Caco-2 (cell line): Measurements from ENCODE around the gene GRAPL. TPM values are rescaled to one million over a fixed set of nuclear protein-coding genes. Genes with fewer than 3 reads are reported as not detected.
"Not testable (repeated sequence)": the region's sequence is repeated elsewhere in the genome, so short reads cannot be mapped to it uniquely, and the experiment has no call there.

ENCODE experiments used
- BruUV-seq: library from RNA; stranded (reverse); fragments of 400-500 nt; replicated peaks from 2 replicates; lab custom pipeline; 2021; lab: Mats Ljungman, UMichigan
- CTCF ChIA-PET: fragments of 300-600 bp; sonication (Branson Sonifier 250); formaldehyde crosslinking; loops from one replicate; lab custom pipeline; 2022; ENCODE audit warnings: antibody characterized with exemption; lab: Charles Lee
- POLR2A ChIA-PET: fragments of 300-600 bp; sonication (Branson Sonifier 250); formaldehyde crosslinking; loops from one replicate; lab custom pipeline; 2022; ENCODE audit warnings: antibody characterized with exemption; lab: Charles Lee
- DNase-seq, 2 experiments: peaks; one replicate each; pipeline versions ENCODE4 v3.0.0 to v3.0.0-alpha.2; 2020 to 2022
- H3K27me3 ChIP-seq: replicated peaks from 2 replicates; pipeline ENCODE4 v1.6.0; 2011; ENCODE audit warnings: low read length; ENCODE audit not compliant: control insufficient read depth, insufficient read depth
- H3K36me3 ChIP-seq: 2 replicates; pipeline ENCODE4 v1.5.1; 2011; ENCODE audit warnings: low read length; ENCODE audit not compliant: control insufficient read depth, insufficient read depth
- H3K4me1 ChIP-seq: fragments of 250-450 bp; sonication (Bioruptor Pico); 2 replicates; pipeline ENCODE4 v1.5.1; 2020; ENCODE audit warnings: mild to moderate bottlenecking
- H3K4me3 ChIP-seq: 2 replicates; pipeline ENCODE4 v1.5.1; 2011; ENCODE audit warnings: low read depth, mild to moderate bottlenecking, control low read depth, low read length
- H3K9me3 ChIP-seq: fragments of 250-450 bp; sonication (Bioruptor Pico); 2 replicates; pipeline ENCODE4 v1.5.1; 2020; ENCODE audit warnings: mild to moderate bottlenecking, moderate library complexity
- H3K27ac Mint-ChIP-seq: one replicate; pipeline ENCODE4 v1.8.0; 2022; ENCODE audit warnings: mixed read lengths; ENCODE audit not compliant: unreplicated experiment
- H3K27me3 Mint-ChIP-seq: one replicate; pipeline ENCODE4 v1.8.0; 2022; ENCODE audit warnings: mixed read lengths; ENCODE audit not compliant: insufficient read depth, unreplicated experiment
- H3K36me3 Mint-ChIP-seq: one replicate; pipeline ENCODE4 v1.8.0; 2022; ENCODE audit warnings: mild to moderate bottlenecking, mixed read lengths; ENCODE audit not compliant: insufficient read depth, unreplicated experiment
- H3K4me1 Mint-ChIP-seq: one replicate; pipeline ENCODE4 v1.8.0; 2022; ENCODE audit warnings: low read depth, mixed read lengths; ENCODE audit not compliant: unreplicated experiment
- H3K4me3 Mint-ChIP-seq: one replicate; pipeline ENCODE4 v1.8.0; 2022; ENCODE audit warnings: mild to moderate bottlenecking, moderate library complexity, mixed read lengths; ENCODE audit not compliant: unreplicated experiment
- H3K9me3 Mint-ChIP-seq: one replicate; pipeline ENCODE4 v1.8.0; 2022; ENCODE audit warnings: mixed read lengths; ENCODE audit not compliant: unreplicated experiment
- CTCF ChIP-seq, 2 experiments: fragments of 200-600 bp in 1 of 2; IDR thresholded peaks; 1 replicate in 1 of 2; 2 replicates in 1 of 2; pipeline versions ENCODE4 v1.5.1 to v1.8.0; 2011 to 2022; ENCODE audit warnings: antibody characterized with exemption in 1 of 2, control low read depth in 1 of 2, inconsistent platforms in 1 of 2, low read depth in 1 of 2, low read length in 1 of 2, mild to moderate bottlenecking in 1 of 2, moderate library complexity in 1 of 2; ENCODE audit not compliant: insufficient read depth in 1 of 2, severe bottlenecking in 1 of 2, unreplicated experiment in 1 of 2
- intact Hi-C: fragments of 100-400 bp; cut with micrococcal nuclease; formaldehyde crosslinking; loops from one replicate; pipeline ENCODE4 v1.10.0; 2022; ENCODE audit not compliant: unreplicated experiment
- total RNA-seq: library from RNA; stranded (reverse); gene quantifications from 2 replicates; pipeline ENCODE4 v1.2.3, GENCODE V29; 2022

The GRAPL gene
- total RNA-seq, 1 experiment from 2014 or later, result not detected

- H3K36me3 ChIP-seq, H3K9me3 ChIP-seq, POLR2A ChIA-PET, H3K27me3 ChIP-seq, CTCF ChIA-PET, H3K4me1 ChIP-seq, intact Hi-C loops, H3K4me3 ChIP-seq, H3K4me3 Mint-ChIP-seq, BruUV-seq, H3K27me3 Mint-ChIP-seq, H3K9me3 Mint-ChIP-seq, H3K27ac Mint-ChIP-seq, H3K4me1 Mint-ChIP-seq: not testable (repeated sequence)
- H3K36me3 Mint-ChIP-seq, result peaks cover 14% of the 10 kb centered on the region
- peak in 1 of 2 experiments; percentile 2 for DNase-seq
Observed at GRCh38 chr17:19108517-19108916, 18.9 kb upstream of the GRAPL start.

- peak overlapping the region; percentile 12; the same call in 1 of the 2 replicates for H3K4me3 ChIP-seq
- H3K27me3 Mint-ChIP-seq, H3K9me3 ChIP-seq, DNase-seq, H3K4me1 Mint-ChIP-seq, H3K4me3 Mint-ChIP-seq, BruUV-seq, POLR2A ChIA-PET, H3K36me3 ChIP-seq, H3K27ac Mint-ChIP-seq, CTCF ChIA-PET, intact Hi-C loops, H3K9me3 Mint-ChIP-seq, H3K27me3 ChIP-seq, H3K4me1 ChIP-seq: not testable (repeated sequence)
- peaks cover 14% of the 10 kb centered on the region for H3K36me3 Mint-ChIP-seq
Observed at GRCh38 chr17:19110189-19111097, 16.9 kb upstream of the GRAPL start.

- POLR2A ChIA-PET, H3K27me3 Mint-ChIP-seq, H3K27me3 ChIP-seq, H3K36me3 ChIP-seq, intact Hi-C loops, H3K4me1 ChIP-seq, H3K9me3 Mint-ChIP-seq, H3K4me1 Mint-ChIP-seq, CTCF ChIA-PET, H3K9me3 ChIP-seq: not testable (repeated sequence)
- TF ChIP-seq CTCF (IDR thresholded peaks at IDR 0.05; ENCODE audit: insufficient read depth in 1 of 2, low read depth in 1 of 2, low read length in 1 of 2, severe bottlenecking in 1 of 2, unreplicated experiment in 1 of 2), result peak; percentile 10 to 53
- Mint-ChIP-seq H3K27ac (peak overlapping the region; percentile 95), H3K4me3 (peak overlapping the region; percentile 61), H3K36me3 (peaks cover 14% of the 10 kb centered on the region)
- BruUV-seq, result TSS peak; percentile 93
- DNase-seq, result peak; percentile 67 to 84
- peak overlapping the region; percentile 48 for H3K4me3 ChIP-seq
Observed at GRCh38 chr17:19111111-19111711, 16.2 kb upstream of the GRAPL start.

GRCh38 chr17:19111801-19112458 is 15.5 kb upstream of the GRAPL start:
- peak overlapping the region; percentile 95 for H3K27ac Mint-ChIP-seq

GRCh38 chr17:19112459-19112826 is 14.9 kb upstream of the GRAPL start:
- H3K4me1 Mint-ChIP-seq, POLR2A ChIA-PET, H3K27me3 Mint-ChIP-seq, H3K27me3 ChIP-seq, intact Hi-C loops, H3K36me3 ChIP-seq, H3K4me1 ChIP-seq, DNase-seq, H3K4me3 ChIP-seq, H3K9me3 Mint-ChIP-seq, BruUV-seq, H3K9me3 ChIP-seq, CTCF ChIA-PET: not testable (repeated sequence)
- Mint-ChIP-seq H3K36me3 (peaks cover 14% of the 10 kb centered on the region), H3K4me3 (peak overlapping the region; percentile 61), H3K27ac (peak overlapping the region; percentile 95)

More at GRCh38 chr17:19111801-19112458, 15.5 kb upstream of the GRAPL start:
- H3K9me3 Mint-ChIP-seq, POLR2A ChIA-PET, H3K36me3 ChIP-seq, H3K4me1 Mint-ChIP-seq, H3K9me3 ChIP-seq, CTCF ChIA-PET, H3K27me3 ChIP-seq, H3K27me3 Mint-ChIP-seq, intact Hi-C loops, H3K4me1 ChIP-seq: not testable (repeated sequence)
- peak; percentile 91 to 95 for DNase-seq
- peak overlapping the region; percentile 39 for H3K4me3 ChIP-seq
- Mint-ChIP-seq H3K4me3 (peak overlapping the region; percentile 61), H3K36me3 (peaks cover 14% of the 10 kb centered on the region)
- TSS peak; percentile 99 for BruUV-seq

- H3K4me3 ChIP-seq, POLR2A ChIA-PET, H3K27ac Mint-ChIP-seq, BruUV-seq, H3K36me3 Mint-ChIP-seq, H3K27me3 ChIP-seq, H3K4me1 Mint-ChIP-seq, H3K27me3 Mint-ChIP-seq, H3K9me3 ChIP-seq, H3K9me3 Mint-ChIP-seq, H3K4me3 Mint-ChIP-seq, H3K4me1 ChIP-seq, CTCF ChIA-PET, DNase-seq, H3K36me3 ChIP-seq, intact Hi-C loops: not testable (repeated sequence)
Observed at GRCh38 chr17:19118695-19119094, 8.7 kb upstream of the GRAPL start.
